GM04503 (cell line): ENCODE measurements around the gene MYO18A.
"Not testable (repeated sequence)": the region's sequence is repeated elsewhere in the genome, so short reads cannot be mapped to it uniquely, and the experiment has no call there.

Experiments used
- DNase-seq: peaks from one replicate; pipeline ENCODE4 v3.0.0-alpha.2; 2012; ENCODE audit warnings: low read depth

MYO18A gene

GRCh38 chr17:29099527-29099926 is 80.7 kb downstream of the MYO18A start:
- no peak for DNase-seq

- no peak for DNase-seq
These were observed 84.1 kb downstream of the MYO18A start for GRCh38 chr17:29096094-29096493.

GRCh38 chr17:29095439-29095838 is 84.8 kb downstream of the MYO18A start:
- DNase-seq: no peak

- DNase-seq: no peak
These were observed 86.0 kb downstream of the MYO18A start for GRCh38 chr17:29094101-29094708.

GRCh38 chr17:29093090-29093871 is 86.9 kb downstream of the MYO18A start:
- DNase-seq: no peak

GRCh38 chr17:29091606-29092289 is 88.5 kb downstream of the MYO18A start:
- no peak for DNase-seq

- DNase-seq: no peak
These were observed 89.2 kb downstream of the MYO18A start for GRCh38 chr17:29090750-29091605.

GRCh38 chr17:29090108-29090507 is 90.1 kb downstream of the MYO18A start:
- DNase-seq: no peak

- DNase-seq: no peak
These were observed 90.6 kb downstream of the MYO18A start for GRCh38 chr17:29089601-29090044.

- DNase-seq: not testable (repeated sequence)
These were observed 91.4 kb downstream of the MYO18A start for GRCh38 chr17:29088782-29089181.

- no peak for DNase-seq
These were observed 93.4 kb downstream of the MYO18A start for GRCh38 chr17:29086628-29087332.

- DNase-seq: no peak
These were observed 95.0 kb downstream of the MYO18A start for GRCh38 chr17:29085223-29085622.

- no peak for DNase-seq
These were observed 95.6 kb downstream of the MYO18A start for GRCh38 chr17:29084541-29085146.

- no peak for DNase-seq
These were observed 99.2 kb downstream of the MYO18A start for GRCh38 chr17:29080965-29081364.

GRCh38 chr17:29080323-29080722 is 99.9 kb downstream of the MYO18A start:
- DNase-seq: no peak

GRCh38 chr17:29079887-29080286 is 100.3 kb downstream of the MYO18A start:
- DNase-seq: no peak

- DNase-seq: no peak
These were observed 100.8 kb downstream of the MYO18A start for GRCh38 chr17:29079433-29079832.

GRCh38 chr17:29078183-29079045 is 101.8 kb downstream of the MYO18A start:
- DNase-seq: no peak

GRCh38 chr17:29077320-29077719 is 102.9 kb downstream of the MYO18A start:
- no peak for DNase-seq

- no peak for DNase-seq
These were observed 103.5 kb downstream of the MYO18A start for GRCh38 chr17:29076722-29077121.
